Choroid plexus epithelial cell (primary cell): ENCODE data around the gene F11.
A peak's percentile ranks its signal among the peaks of the same experiment; 100 is the strongest.

Source experiments
- DNase-seq: peaks from one replicate; pipeline ENCODE4 v3.0.0-alpha.2; 2010; ENCODE audit warnings: low read depth
- H3K4me3 ChIP-seq: 2 replicates; pipeline ENCODE4 v1.5.1; 2011; ENCODE audit warnings: low read depth, mild to moderate bottlenecking, control low read depth, low read length, moderate library complexity
- CTCF ChIP-seq: conservative IDR thresholded peaks from 2 replicates; pipeline ENCODE4 v1.5.1; 2011; ENCODE audit warnings: low read depth, mild to moderate bottlenecking, control low read depth, inconsistent platforms, low read length, moderate library complexity

The F11 gene

GRCh38 chr4:186249785-186250754 lies 15.9 kb upstream of the F11 start:
- DNase-seq = peak; percentile 55

DNA sequence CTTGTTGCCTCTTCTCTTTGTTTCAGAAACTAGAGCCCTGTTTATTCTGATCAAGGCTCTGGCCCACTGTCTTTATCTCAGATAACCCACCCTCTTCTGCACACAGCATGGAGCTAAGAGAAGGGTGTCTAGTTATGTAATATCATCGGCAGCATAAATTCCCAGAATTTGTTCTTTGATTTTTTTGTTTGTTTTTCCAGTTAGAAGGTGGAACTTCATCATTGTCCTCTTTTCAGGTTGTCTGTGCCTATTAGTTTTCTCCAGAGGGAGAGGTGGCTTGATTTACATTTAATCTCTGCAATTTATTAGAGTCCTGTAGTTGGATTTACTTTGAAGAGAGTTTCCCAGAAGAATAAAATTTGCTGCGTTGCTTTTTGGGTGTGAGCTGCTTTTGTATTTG lies 15.2 kb upstream of the F11 start:
- no peak for TF ChIP-seq CTCF
- no peak overlapping the region for H3K4me3 ChIP-seq
- DNase-seq = no peak

More at GRCh38 chr4:186249785-186250754, 15.9 kb upstream of the F11 start:
- no peak for TF ChIP-seq CTCF
- H3K4me3 ChIP-seq = no peak overlapping the region

- no peak overlapping the region for H3K4me3 ChIP-seq
- TF ChIP-seq CTCF = no peak
- no peak for DNase-seq
Measured at GRCh38 chr4:186255122-186255521, 10.9 kb upstream of the F11 start.

- no peak for DNase-seq
- no peak overlapping the region for H3K4me3 ChIP-seq
- no peak for TF ChIP-seq CTCF
Measured at GRCh38 chr4:186258216-186258811, 7.7 kb upstream of the F11 start.

DNA sequence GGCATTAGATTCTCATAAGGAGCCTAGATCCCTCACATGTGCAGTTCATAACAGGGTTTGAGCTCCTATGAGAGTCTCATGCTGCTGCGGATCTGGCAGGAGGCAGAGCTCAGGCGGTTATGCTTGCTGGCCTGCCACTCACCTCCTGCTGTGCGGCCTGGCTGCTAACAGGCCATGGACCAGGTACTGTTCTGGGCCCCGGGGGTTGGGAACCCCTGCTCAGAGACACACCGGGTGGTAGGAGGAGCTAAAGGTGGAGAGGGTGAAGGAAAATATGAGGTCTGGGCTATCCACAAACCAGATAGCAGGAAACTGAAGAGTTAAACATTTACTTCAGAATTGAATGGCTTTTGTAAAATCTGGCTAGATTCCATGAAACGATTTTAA lies 5.9 kb upstream of the F11 start:
- H3K4me3 ChIP-seq = no peak overlapping the region
- no peak for DNase-seq
- no peak for TF ChIP-seq CTCF

DNA sequence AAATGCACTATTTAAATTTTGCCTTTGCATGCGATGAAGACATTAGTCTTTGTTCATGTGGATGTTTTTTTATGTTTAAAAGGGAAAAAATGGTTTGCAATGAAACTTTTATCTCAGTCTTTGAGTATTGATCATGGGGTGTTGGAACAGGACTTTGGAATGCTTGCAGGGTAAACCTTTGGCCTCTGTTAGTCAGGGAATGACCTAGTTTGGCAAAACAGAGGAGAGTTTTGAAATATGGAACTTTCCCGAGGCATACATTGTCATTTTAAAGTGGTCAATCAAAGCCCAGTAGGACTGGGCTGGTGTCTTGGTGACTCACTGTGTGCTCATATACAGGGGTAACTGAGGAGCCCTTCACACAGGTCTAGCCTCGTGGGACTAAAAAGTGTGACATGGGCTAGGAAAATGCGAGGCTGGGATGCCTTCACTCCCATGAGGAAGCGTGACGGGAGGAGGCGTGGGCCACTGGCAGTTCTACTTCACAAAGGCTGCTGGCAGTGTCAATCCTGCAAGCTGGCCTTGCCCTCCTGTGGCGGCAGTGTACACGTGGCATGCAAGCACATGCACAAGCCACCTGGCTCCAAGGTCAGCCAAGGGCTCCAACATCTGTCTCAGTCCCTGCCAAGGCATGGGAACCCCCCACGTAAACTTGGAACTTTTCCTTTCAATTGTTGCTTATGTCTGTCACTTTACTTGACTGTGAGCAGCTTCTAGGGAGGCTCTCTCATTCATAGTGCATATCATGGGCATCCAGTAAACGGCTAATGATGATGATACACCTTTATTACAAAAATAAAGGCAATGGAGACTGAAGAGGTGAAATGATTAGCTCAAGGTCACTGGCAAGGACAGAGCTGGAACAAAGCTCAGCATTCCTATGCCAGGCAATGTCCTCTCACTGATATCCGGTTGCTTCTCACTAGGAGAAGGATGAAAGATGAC lies 5.2 kb upstream of the F11 start:
- DNase-seq = peak; percentile 11
- no peak overlapping the region for H3K4me3 ChIP-seq
- no peak for TF ChIP-seq CTCF
